ENCODE data around the gene PKNOX1. TPM values are rescaled to one million over a fixed set of nuclear protein-coding genes. Genes with fewer than 3 reads are reported as not detected.

Gene PKNOX1
- total RNA-seq, 1 donor from 2014 or later, result 17.5 TPM

DNA sequence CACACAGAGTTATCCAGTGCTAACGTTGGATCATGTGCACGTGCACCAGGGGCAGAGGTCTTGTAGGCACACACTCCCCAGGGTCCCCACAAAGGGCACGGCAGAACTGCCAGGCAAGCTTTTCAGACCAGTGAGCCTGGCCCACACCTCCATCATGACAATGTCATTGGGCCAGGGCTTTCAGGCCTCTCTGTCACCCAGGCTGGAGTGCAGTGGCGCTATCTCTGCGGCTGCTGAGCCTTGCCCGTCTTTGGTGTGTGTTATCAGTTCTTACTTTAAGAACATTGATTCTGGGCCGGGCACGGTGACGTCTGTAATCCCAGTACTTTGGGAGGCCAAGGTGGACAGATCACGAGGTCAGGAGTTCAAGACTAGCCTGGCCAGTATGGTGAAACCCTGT, 44.2 kb downstream of the PKNOX1 start:
- no peak for DNase-seq
- intact Hi-C loops (cut with DNase I), result no loop called here
- Histone ChIP-seq H3K36me3 (peaks cover 72% of the 10 kb centered on the region), H3K9me3 (no peaks in the 10 kb centered on the region), H3K27ac (no peak overlapping the region), H3K4me3 (no peak overlapping the region), H3K27me3 (ENCODE audit: low read depth) (no peaks in the 10 kb centered on the region), H3K4me1 (no peaks in the 10 kb centered on the region)
- ATAC-seq, result no peak
- TF ChIP-seq, protein P1, sequence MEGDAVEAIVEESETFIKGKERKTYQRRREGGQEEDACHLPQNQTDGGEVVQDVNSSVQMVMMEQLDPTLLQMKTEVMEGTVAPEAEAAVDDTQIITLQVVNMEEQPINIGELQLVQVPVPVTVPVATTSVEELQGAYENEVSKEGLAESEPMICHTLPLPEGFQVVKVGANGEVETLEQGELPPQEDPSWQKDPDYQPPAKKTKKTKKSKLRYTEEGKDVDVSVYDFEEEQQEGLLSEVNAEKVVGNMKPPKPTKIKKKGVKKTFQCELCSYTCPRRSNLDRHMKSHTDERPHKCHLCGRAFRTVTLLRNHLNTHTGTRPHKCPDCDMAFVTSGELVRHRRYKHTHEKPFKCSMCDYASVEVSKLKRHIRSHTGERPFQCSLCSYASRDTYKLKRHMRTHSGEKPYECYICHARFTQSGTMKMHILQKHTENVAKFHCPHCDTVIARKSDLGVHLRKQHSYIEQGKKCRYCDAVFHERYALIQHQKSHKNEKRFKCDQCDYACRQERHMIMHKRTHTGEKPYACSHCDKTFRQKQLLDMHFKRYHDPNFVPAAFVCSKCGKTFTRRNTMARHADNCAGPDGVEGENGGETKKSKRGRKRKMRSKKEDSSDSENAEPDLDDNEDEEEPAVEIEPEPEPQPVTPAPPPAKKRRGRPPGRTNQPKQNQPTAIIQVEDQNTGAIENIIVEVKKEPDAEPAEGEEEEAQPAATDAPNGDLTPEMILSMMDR (IDR thresholded peaks at IDR 0.05), result no peak

DNA sequence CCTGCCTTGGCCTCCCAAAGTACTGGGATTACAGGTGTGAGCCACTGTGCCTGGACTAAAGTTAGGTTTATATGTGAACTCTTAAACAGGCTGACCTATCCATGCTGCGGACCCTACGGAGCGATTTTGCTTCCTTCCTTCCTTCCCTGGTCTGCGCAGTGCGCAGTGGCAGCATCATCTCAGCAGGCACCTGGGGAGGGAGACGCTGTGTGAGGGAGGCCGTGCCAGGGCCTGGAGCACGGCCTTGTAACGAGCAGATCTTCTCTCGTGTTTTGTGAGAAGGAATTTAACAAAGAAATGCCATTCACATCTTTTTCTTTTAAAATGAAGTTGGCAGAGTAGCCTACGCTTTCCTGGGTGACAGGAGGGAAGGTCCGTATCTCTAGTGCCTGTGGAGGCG, 45.8 kb downstream of the PKNOX1 start:
- Histone ChIP-seq H3K27ac (no peak overlapping the region), H3K4me1 (no peaks in the 10 kb centered on the region), H3K4me3 (no peak overlapping the region), H3K9me3 (no peaks in the 10 kb centered on the region), H3K36me3 (peaks cover 82% of the 10 kb centered on the region), H3K27me3 (ENCODE audit: low read depth) (no peaks in the 10 kb centered on the region)
- no peak for ATAC-seq
- TF ChIP-seq, protein P1 (IDR thresholded peaks at IDR 0.05), result no peak
- DNase-seq, result no peak
- intact Hi-C loops (cut with DNase I), result no loop called here

DNA sequence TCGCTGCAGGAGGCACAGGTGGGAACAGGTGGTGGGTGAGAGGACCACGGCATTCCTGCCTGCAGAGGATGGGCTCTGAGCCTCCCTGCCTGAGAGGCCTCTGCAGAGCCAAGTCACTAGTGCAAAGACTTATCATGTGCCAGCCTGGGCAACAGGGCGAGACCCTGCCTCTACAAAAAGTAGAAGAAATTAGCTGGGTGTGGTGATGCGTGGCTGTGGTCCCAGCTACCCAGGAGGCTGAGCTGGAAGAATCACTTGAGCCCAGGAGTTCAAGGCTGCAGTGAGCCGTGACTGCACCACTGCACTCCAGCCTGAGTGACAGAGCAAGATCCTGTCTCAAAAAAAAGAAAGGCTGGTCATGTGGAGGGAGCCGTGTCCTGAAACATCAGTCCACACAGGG, 46.4 kb downstream of the PKNOX1 start:
- ATAC-seq (no peak), DNase-seq (no peak)
- TF ChIP-seq, protein P1 (IDR thresholded peaks at IDR 0.05), result no peak
- H3K4me3 ChIP-seq, result no peak overlapping the region
- peaks cover 88% of the 10 kb centered on the region for H3K36me3 ChIP-seq
- intact Hi-C loops (cut with DNase I), result no loop called here
- H3K9me3 ChIP-seq, result no peaks in the 10 kb centered on the region
- H3K4me1 ChIP-seq, result no peaks in the 10 kb centered on the region
- H3K27ac ChIP-seq, result no peak overlapping the region
- no peaks in the 10 kb centered on the region for H3K27me3 ChIP-seq (ENCODE audit: low read depth)

DNA sequence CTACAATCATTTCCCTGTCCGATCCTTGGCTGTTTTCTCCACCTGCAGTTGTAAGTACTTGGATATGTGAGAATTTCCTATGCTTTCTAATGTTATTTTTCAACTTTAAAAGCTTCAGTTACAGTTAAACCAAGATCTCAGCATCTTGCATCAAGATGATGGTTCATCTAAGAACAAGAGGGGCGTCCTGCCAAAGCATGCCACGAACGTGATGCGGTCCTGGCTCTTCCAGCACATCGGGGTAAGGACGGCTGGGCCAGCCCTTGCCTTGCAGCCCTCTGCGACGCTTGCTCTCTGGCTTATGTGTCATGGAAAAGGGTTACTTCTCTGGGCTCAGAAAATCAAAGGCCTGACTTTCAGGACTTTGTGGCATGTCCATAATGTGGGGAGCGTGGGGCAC, 46.8 kb downstream of the PKNOX1 start:
- DNase-seq (no peak), ATAC-seq (no peak)
- Histone ChIP-seq H3K9me3 (no peaks in the 10 kb centered on the region), H3K4me1 (no peaks in the 10 kb centered on the region), H3K4me3 (no peak overlapping the region), H3K27ac (no peak overlapping the region), H3K36me3 (peaks cover 89% of the 10 kb centered on the region), H3K27me3 (ENCODE audit: low read depth) (no peaks in the 10 kb centered on the region)
- TF ChIP-seq, protein P1 (IDR thresholded peaks at IDR 0.05), result no peak
- intact Hi-C loops (cut with DNase I), result no loop called here

DNA sequence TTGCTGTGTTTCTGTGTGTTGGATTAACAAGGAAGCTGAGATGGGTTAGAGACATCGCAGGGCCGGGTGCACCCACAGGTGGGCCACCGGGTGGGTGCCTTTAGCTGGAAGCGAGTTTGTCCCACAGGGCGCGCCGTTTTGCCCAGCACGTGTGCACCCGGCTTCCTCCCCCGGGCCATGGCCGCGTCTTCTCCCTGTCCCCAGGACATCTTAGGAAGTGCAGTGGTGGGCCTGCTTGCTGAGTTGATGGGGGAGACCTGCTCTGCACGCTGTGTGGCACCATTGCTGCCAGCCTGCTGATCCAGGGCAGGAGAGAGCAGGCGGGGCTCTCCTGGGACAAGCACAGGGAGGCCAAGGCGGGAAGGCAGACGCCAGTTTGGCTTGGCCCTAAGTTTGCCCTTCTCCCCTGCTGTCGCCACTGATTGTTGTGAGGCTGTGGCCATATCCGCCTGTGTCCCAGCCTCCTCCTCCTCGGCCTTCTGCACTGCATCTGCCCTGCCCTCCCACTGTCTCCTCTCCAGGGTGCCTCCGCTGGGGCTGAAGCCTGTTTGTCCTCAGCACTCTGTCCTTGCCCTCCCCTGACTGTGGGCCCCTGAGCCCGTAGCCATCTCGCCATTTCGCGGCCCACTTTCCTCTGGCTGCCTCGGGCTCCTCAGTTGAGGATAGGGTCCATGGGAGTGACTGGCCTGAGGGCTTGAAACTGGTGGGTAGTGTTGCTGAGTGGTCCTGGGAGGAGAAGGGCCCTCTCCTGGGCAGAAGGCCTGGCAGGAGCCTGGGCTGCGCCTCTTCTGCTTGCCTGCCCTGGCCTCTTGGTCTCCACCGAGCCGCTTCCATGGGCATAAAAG, 47.6 kb downstream of the PKNOX1 start:
- no peaks in the 10 kb centered on the region for H3K4me1 ChIP-seq
- DNase-seq, result no peak
- H3K9me3 ChIP-seq, result no peaks in the 10 kb centered on the region
- no peak overlapping the region for H3K27ac ChIP-seq
- no peak overlapping the region for H3K4me3 ChIP-seq
- H3K36me3 ChIP-seq, result peaks cover 86% of the 10 kb centered on the region
- no peaks in the 10 kb centered on the region for H3K27me3 ChIP-seq (ENCODE audit: low read depth)
- TF ChIP-seq, protein P1 (IDR thresholded peaks at IDR 0.05), result no peak
- ATAC-seq, result peak in 1 of 2 donors; percentile 42
- intact Hi-C loops (cut with DNase I), result no loop called here

All from lower lobe of right lung (tissue), 2 donors.